GM18498 (cell line): ENCODE measurements around the gene HSD17B4.
"Not testable (repeated sequence)": the region's sequence is repeated elsewhere in the genome, so short reads cannot be mapped to it uniquely, and the experiment has no call there.

ENCODE experiments used
- ATAC-seq: cut with Tn5 transposase; IDR thresholded peaks from one replicate; pipeline ENCODE4 v1.9.1; 2021; ENCODE audit warnings: mild to moderate bottlenecking, moderate library complexity; ENCODE audit not compliant: unreplicated experiment

The HSD17B4 gene, protein sequence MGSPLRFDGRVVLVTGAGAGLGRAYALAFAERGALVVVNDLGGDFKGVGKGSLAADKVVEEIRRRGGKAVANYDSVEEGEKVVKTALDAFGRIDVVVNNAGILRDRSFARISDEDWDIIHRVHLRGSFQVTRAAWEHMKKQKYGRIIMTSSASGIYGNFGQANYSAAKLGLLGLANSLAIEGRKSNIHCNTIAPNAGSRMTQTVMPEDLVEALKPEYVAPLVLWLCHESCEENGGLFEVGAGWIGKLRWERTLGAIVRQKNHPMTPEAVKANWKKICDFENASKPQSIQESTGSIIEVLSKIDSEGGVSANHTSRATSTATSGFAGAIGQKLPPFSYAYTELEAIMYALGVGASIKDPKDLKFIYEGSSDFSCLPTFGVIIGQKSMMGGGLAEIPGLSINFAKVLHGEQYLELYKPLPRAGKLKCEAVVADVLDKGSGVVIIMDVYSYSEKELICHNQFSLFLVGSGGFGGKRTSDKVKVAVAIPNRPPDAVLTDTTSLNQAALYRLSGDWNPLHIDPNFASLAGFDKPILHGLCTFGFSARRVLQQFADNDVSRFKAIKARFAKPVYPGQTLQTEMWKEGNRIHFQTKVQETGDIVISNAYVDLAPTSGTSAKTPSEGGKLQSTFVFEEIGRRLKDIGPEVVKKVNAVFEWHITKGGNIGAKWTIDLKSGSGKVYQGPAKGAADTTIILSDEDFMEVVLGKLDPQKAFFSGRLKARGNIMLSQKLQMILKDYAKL

DNA sequence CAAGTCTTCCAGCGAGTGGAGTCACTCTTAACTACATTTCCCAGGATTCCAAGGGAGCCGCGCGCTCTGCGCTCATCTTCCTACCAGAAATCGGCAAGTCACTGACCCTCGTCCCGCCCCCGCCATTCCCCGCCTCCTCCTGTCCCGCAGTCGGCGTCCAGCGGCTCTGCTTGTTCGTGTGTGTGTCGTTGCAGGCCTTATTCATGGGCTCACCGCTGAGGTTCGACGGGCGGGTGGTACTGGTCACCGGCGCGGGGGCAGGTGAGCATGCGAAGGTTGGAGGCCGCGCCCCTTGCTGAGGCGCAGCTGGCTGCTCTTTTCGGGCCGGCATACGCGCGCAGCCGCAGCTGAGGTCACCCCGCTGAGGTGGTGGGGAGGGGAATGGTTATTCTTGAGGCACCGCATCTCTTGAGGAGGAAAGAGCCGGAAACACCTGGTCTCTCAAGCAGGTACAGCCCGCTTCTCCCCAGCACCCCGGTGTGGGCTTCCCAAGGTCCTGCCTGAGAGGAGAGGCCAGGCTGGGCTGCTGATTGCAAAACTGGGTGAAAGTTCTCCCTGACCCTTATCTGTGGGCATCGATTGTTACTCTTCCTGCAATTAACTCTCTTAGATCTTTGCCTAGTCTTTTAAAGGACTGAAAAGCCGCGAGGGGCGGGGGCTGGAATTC, at the start of gene HSD17B4:
Gene HSD17B4 (plus strand): TSS at position 125 of the 667 bp plus-strand sequence. CDS start 79 bp downstream, at position 204.
- ATAC-seq, result peak; percentile 98

DNA sequence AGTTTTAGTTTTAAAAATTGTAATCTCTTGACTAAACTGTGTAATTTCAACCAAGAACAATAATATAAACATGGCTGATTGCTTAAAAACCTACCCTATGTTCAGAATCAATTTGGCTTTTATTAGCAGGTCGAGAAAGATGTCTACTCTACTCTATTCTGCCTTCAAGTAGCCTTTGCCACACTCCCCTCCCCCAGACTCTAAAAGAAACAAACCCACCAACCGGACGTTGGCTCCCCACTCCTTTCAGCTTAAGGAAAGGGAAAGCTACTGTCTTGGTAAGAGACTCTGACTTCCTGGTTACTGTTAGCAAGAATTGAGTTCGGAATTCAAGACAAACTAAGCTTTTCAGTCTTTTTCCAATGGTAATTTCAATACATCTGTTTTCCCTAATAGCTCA, 49.7 kb upstream of the HSD17B4 start:
- no peak for ATAC-seq

GRCh38 chr5:119404033-119404432, 48.3 kb upstream of the HSD17B4 start:
- no peak for ATAC-seq

DNA sequence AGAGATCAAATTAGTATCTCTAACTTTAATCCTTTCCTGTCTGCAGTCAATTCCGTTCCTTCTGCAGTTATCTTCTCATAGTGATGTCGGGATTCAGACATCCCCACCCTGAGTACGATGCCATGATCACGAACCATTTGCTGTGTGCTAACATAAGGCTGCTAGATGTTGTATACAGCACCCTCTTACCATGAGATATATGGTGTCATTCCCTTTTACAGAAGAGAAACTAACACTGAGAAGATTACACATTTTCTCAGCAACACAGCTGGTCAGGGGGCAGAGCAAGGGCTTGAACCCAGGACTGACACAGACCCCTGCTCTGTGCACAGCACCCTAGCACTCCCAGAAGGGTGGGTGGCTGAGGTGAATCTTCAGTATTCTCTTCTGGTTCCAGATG, 46.9 kb upstream of the HSD17B4 start:
- ATAC-seq, result peak; percentile 54

- ATAC-seq, result no peak
These were observed 45.7 kb upstream of the HSD17B4 start for GRCh38 chr5:119406551-119407110.

- ATAC-seq, result peak; percentile 39
These were observed 43.0 kb upstream of the HSD17B4 start for GRCh38 chr5:119409235-119409815.

- peak; percentile 39 for ATAC-seq
These were observed 41.7 kb upstream of the HSD17B4 start for GRCh38 chr5:119410448-119411159.

- ATAC-seq, result peak; percentile 63
These were observed 40.7 kb upstream of the HSD17B4 start for GRCh38 chr5:119411361-119412278.

DNA sequence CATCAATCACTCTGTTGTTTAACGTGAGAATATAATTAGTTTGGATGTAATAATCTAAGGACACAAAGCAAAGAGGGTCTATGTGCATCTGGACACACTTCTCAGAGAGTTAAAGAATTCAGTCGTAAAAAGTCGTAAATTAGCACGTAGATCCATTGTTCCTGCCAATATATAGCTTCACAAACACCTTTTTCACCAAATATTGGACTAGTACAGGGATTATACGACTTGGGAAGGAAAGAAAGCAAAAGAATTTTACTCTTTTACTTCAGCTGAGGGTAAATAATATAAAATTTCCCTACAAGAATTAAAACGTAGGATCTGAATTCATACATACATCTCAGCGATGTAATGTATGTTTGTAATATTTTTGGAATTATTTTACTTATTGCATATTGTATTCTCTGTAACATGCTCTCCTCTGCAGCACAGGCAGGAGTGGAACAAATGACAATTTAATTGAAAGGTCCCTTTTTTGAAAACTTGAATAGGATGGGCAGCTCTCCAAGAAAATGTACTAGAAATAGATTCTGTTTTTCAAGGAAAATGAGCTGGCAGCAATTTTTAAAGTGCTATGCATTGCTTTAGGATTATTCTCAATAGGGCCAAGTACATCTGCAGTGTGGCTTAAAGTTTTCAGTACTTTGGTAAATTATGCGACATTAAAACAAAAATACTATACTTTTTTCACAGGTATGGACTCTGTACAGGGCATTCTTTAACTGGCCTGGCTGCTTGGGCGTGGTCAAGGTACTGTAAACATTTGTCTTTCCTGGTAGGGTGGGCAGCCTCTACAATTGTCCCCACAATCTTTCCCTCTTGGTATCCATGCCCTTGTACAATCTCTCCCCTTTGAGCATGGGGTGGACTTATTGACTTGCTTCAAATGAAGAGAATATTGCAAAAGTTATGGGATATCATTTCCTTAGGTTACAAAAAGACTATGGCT, 39.7 kb upstream of the HSD17B4 start:
- ATAC-seq, result no peak

DNA sequence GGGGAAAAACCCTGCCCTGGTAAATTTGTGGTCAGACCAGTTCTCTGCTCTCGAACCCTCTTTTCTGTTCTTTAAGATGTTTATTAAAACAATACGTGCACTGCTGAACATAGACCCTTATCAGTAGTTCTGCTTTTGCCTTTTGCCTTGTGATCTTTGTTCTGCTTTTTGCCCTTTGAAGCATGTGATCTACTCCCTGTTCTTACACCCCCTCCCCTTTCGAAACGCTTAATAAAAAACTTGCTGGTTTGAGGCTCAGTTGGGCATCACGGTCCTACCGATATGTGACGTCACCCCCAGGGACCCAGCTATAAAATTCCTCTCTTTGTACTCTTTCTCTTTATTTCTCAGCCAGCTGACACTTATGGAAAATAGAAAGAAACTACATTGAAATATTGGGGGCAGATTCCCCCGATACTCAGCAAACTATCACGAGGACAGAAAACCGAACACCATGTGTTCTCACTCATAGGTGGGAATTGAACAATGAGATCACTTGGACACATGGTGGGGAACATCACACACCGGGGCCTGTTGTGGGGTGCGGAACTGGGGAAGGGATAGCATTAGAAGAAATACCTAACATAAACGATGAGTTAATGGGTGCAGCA, 38.1 kb upstream of the HSD17B4 start:
- ATAC-seq, result peak; percentile 35

DNA sequence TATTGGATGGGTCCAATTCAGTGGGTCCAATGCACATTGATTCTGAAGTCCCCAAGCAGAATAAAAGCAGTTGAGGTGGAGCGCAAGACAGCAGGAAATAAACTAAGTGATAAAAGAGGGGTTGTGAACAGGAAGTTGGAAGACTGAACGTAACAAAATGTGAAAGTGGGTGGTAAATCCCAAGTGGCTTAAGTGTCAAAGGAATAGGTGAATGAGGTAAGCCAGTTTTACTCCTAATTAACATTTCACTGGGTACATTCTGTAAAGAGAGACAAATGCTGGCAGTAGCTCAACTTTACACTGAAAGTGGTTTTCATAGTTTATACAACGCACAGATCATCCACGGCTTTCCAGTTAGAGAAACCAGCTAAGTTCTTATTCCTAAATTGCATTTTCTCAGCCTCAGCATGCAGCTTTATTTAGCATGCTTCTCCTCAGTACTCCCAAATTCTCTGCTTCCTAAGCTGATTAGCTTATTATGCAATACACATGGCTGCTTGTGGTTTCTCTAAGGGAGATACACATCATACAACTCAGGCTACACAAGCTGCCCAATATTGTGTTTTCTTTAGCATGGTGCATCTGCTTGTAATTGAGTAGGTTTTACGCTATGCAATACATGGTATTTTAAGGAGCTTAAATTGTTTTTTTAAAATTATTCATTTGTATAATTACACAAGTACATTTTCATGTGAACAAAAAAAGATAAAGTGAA, 34.2 kb upstream of the HSD17B4 start:
- ATAC-seq, result no peak

DNA sequence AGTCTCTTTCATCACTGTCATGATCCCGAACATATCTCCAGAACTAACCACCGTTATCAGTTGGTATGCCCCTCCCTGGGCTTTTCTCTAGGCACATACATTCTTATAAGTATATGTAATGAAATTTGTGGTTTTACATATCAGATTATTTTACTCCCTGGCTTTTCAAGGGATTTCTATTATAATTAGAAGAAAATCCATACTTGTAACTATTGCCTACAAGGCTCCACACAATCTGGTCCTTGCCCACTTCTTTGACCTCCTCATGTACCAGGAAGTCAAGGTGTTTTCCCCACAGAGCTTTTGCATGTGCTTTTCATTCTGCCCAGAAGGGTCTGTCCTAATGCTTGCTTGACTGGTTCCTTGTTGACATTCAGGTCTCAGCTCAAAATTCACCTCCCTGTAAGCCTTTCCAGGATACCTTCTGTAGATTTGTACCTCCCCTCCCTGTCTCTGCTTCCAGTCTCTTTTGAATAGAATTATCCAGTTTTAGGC, 33.6 kb upstream of the HSD17B4 start:
- peak; percentile 69 for ATAC-seq

GRCh38 chr5:119420169-119420568, 32.1 kb upstream of the HSD17B4 start:
- ATAC-seq, result no peak

DNA sequence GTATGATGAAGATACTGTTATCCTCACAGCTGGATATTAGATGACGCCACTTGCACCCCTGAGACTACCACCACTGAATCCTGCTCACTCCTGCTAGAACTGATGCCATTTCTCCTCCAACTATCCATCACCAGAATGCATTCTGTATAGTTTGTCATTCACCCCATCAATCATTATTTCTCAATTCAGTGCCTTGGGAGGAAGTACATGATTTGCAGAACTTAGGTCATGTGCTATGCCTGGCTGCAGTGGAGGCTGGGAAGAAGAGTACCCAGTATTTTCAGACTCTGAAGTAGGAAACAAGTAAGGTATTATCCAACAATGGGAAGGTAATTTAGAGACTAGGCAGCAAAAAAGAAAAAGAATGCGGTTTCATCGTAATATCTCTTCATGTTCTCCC, 26.2 kb upstream of the HSD17B4 start:
- no peak for ATAC-seq

DNA sequence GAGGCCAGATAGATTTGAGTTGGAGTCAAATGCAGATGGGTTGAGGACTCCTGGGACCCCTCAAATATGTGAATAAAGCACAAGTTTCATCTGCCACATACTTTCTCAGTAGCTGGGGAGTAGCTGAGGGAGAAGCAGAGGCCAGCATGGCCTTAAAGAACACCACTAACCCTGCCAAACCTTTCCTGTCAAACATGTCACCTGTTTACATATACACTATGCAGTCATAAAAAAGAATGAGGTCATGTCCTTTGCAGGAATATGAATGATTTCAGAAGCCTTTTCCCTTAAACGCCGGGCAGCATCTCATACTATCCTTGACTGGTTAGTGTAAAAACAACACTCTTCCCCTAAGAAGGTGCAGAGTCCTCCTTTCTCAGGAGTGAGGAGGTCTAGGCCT, 25.2 kb upstream of the HSD17B4 start:
- ATAC-seq, result no peak

DNA sequence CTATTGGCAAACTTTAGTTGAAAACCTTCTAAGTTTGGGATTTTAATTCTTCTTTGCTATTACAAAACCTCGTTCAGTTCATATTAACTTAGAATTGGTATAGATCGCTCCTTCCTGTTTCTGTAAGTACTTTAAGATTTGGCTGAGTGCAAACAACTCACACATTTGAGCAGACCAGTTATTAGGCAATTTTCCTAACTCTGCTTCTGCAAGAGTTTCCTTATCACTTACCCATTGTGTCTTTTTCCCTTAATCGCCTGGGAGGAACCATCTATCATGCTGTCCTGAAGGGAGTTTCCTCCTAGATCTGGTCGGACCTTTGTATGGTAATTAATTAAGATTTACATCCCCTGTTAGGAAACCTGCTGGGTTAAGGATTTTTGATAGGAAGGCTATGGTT, 24.7 kb upstream of the HSD17B4 start:
- not testable (repeated sequence) for ATAC-seq

- not testable (repeated sequence) for ATAC-seq
These were observed 24.1 kb upstream of the HSD17B4 start for GRCh38 chr5:119428166-119428565.
